Epithelial cell of proximal tubule (primary cell): ENCODE results near the gene SLC14A1. TPM values are rescaled to one million over a fixed set of nuclear protein-coding genes. Genes with fewer than 3 reads are reported as not detected.

Experiments
- DNase-seq: peaks from one replicate; pipeline ENCODE4 v3.0.0-alpha.2; 2011; ENCODE audit warnings: low read depth
- H3K4me3 ChIP-seq: 2 replicates; pipeline ENCODE4 v1.5.1; 2011; ENCODE audit warnings: low read depth, mild to moderate bottlenecking, low read length
- total RNA-seq: library from RNA; depleted of rRNA; stranded (reverse); fragments of >200 nt; gene quantifications from 2 replicates; pipeline ENCODE4 v1.2.3, GENCODE V29; 2015
- TF ChIP-seq, protein P1 (sequence below): conservative IDR thresholded peaks from 2 replicates; pipeline ENCODE4 v1.5.1; 2012; ENCODE audit warnings: low read depth, mild to moderate bottlenecking, low read length

The SLC14A1 gene
- total RNA-seq, 1 donor from 2014 or later = not detected

DNA sequence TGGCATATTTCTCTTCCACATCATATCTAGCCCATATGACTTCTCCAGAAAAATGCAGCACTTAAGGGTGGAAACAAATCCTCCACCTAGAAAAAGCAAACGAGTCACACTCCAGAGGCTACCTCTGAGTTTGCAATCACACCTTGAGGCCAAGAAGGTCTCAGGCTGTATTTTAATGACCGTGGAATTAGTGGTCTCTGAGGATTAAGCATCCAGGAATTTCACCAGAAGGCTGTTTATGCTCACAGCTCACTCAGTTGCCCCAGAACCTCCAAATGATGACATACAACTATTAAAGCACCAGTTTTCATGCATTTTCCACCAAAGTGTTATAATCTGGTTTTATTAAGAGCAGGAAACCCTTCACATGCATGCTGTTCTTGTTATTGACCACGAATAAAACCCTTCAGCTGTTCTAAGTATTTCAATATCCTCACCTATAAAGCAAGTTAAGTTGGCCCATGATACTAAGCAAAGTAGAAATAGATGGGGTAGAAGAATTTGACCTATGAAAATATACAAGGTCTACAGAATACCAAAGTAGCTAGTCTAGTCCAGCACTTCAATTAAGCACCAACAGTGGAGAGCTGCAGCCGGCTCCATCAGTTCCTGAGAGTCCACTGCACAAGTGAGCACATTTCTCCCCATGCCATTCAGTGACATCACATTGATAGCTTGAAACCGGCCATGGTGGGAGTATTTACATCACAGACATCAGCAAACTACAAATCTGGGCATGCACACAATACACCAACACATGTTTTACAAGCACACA lies 39.5 kb upstream of the SLC14A1 start:
- no peak for DNase-seq
- TF ChIP-seq, protein P1, sequence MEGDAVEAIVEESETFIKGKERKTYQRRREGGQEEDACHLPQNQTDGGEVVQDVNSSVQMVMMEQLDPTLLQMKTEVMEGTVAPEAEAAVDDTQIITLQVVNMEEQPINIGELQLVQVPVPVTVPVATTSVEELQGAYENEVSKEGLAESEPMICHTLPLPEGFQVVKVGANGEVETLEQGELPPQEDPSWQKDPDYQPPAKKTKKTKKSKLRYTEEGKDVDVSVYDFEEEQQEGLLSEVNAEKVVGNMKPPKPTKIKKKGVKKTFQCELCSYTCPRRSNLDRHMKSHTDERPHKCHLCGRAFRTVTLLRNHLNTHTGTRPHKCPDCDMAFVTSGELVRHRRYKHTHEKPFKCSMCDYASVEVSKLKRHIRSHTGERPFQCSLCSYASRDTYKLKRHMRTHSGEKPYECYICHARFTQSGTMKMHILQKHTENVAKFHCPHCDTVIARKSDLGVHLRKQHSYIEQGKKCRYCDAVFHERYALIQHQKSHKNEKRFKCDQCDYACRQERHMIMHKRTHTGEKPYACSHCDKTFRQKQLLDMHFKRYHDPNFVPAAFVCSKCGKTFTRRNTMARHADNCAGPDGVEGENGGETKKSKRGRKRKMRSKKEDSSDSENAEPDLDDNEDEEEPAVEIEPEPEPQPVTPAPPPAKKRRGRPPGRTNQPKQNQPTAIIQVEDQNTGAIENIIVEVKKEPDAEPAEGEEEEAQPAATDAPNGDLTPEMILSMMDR = no peak
- H3K4me3 ChIP-seq = no peak overlapping the region

DNA sequence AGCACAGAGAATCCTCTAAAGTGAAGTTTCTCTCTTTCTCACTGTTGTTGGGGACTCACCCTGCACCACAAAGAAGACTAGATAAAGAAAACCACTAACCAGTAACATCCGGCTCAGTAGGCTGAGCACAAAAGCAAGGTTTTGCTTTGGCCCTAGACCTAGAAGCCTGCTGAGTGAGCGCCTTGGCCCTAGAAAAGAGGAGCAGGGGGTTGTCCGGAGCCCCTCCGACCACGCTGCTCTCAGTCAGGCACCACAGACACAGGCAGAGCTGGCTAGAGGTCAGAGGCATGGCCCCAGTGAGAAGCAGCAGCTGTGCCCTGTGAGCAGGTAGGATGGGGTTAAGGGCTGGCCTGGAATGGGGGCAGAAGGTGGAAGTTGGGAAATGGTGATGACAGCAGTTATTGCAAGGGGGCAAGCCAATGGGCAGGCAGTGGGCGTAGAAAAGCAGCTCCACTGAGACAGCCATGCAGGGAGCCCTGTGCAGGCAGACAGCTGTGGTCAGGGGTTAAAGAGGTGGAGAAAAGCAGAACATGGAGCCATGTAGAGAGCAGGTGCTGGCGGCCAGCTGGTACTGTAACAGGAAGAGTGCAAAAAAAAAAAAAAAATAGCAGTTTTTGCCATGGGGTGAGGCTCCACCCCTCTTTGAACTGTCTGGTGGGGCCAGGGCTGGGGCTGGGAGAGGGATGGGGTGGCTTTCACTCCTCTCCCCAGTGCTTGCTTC lies 36.9 kb upstream of the SLC14A1 start:
- DNase-seq = no peak
- no peak overlapping the region for H3K4me3 ChIP-seq
- TF ChIP-seq, protein P1 = no peak

DNA sequence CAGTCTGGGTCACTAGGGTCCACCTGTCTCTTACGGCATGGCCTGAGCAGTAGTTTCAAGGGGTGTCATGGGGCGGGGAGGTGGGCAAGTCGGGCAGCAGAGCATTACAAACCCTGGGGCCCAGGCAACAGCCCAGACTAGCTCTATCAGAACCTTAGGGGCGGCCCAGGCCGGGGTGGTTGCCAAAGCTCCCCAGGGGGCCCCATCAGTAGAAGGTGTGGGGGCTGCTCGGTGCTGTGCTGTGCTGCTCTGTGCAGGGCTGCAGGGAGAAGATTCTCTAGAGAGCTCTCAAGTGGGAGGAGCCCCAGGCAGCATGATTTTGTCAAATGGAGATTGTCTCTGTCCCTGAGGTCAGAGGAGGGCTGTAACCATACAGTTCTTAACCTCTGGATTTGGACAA lies 36.4 kb upstream of the SLC14A1 start:
- TF ChIP-seq, protein P1 = no peak
- DNase-seq = no peak
- no peak overlapping the region for H3K4me3 ChIP-seq

DNA sequence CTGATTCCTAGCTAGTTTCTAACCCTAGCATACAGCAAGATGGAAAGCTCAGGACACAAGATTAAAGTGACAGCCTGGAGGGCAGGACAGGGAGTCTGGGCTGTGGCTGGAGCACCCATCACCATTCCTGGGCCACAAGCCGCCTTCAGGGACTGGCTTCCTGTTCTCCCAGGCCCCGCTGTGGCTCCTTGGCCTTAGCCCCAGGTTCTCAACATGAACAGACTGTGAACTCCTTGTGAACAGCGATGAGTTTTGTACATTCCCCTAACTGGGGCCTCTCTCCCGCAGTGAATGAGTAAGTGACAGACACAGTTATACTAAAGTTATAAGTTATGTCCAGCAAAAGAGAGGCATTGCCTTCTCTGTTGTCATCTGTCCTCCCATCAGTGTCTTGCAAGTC lies 35.9 kb upstream of the SLC14A1 start:
- H3K4me3 ChIP-seq = no peak overlapping the region
- DNase-seq = no peak
- TF ChIP-seq, protein P1 = no peak

DNA sequence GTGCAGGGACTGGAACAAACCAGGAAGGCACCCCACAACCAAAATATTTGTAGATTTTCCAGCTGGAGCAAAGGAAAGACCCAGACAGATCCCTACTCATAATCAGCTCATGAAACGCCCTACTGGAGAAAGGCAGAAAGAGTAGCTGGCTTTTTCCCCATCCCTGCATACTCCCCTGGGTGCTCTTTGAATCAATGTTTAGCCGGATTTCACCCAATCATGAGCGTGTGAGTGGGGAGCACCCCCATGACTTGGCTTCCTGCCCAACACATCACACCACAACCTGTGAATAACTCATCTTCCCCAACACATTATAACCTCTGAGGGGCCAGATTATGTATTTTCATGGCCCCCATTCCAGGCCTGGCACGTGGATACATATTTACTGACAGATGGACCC lies 35.1 kb upstream of the SLC14A1 start:
- TF ChIP-seq, protein P1 = no peak
- H3K4me3 ChIP-seq = no peak overlapping the region
- DNase-seq = no peak

DNA sequence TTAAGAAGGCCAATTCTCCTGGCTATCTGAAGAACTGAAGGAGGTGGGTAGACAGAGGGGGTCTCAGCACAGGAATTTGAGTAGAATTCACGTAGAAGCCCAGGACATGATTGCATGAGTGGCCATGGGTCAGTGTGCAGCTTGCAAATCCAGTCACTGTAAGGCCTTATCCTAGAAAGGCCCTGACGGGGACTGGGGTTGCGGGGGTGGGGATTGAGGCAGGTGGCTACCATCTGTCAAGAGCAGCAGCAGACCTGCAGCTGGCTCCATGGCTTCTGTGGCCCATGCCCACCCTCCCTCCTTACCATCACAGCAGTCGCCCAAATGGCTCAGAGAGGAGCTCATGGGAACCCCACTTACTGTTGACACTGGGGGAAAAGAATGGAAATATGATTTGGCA lies 34.6 kb upstream of the SLC14A1 start:
- TF ChIP-seq, protein P1 = no peak
- no peak overlapping the region for H3K4me3 ChIP-seq
- no peak for DNase-seq
